ENCODE data around the gene AKAP13. TPM values are rescaled to one million over a fixed set of nuclear protein-coding genes. Genes with fewer than 3 reads are reported as not detected.

AKAP13 gene
- total RNA-seq, 1 donor from 2014 or later = 41.1 TPM

- H3K27me3 ChIP-seq (ENCODE audit: control insufficient read depth, insufficient read depth, low read length) = no peaks in the 10 kb centered on the region
- H3K4me3 ChIP-seq (ENCODE audit: low read depth, low read length) = no peak overlapping the region
- H3K36me3 ChIP-seq (ENCODE audit: control insufficient read depth, insufficient read depth, low read length) = peaks cover 5% of the 10 kb centered on the region
- FAIRE-seq (no peak), DNase-seq (ENCODE audit: low read depth) (peak; percentile 37)
- TF ChIP-seq CTCF (IDR thresholded peaks at IDR 0.05; ENCODE audit: insufficient read depth, low read length, severe bottlenecking) = no peak
Observed at GRCh38 chr15:85770096-85771041, 390.0 kb downstream of the AKAP13 start.

- TF ChIP-seq CTCF (IDR thresholded peaks at IDR 0.05; ENCODE audit: insufficient read depth, low read length, severe bottlenecking) = no peak
- Histone ChIP-seq H3K27me3 (ENCODE audit: control insufficient read depth, insufficient read depth, low read length) (no peaks in the 10 kb centered on the region), H3K36me3 (ENCODE audit: control insufficient read depth, insufficient read depth, low read length) (peaks cover 5% of the 10 kb centered on the region), H3K4me3 (ENCODE audit: low read depth, low read length) (no peak overlapping the region)
- DNase-seq (ENCODE audit: low read depth) (no peak), FAIRE-seq (no peak)
Observed at GRCh38 chr15:85771271-85771670, 390.9 kb downstream of the AKAP13 start.

GRCh38 chr15:85771781-85772445, 391.5 kb downstream of the AKAP13 start:
- no peak overlapping the region for H3K4me3 ChIP-seq (ENCODE audit: low read depth, low read length)
- DNase-seq (ENCODE audit: low read depth) (no peak), FAIRE-seq (no peak)
- H3K27me3 ChIP-seq (ENCODE audit: control insufficient read depth, insufficient read depth, low read length) = no peaks in the 10 kb centered on the region
- peaks cover 5% of the 10 kb centered on the region for H3K36me3 ChIP-seq (ENCODE audit: control insufficient read depth, insufficient read depth, low read length)
- TF ChIP-seq CTCF (IDR thresholded peaks at IDR 0.05; ENCODE audit: insufficient read depth, low read length, severe bottlenecking) = no peak

- Histone ChIP-seq H3K27me3 (ENCODE audit: control insufficient read depth, insufficient read depth, low read length) (no peaks in the 10 kb centered on the region), H3K4me3 (ENCODE audit: low read depth, low read length) (no peak overlapping the region), H3K36me3 (ENCODE audit: control insufficient read depth, insufficient read depth, low read length) (peaks cover 5% of the 10 kb centered on the region)
- FAIRE-seq (no peak), DNase-seq (ENCODE audit: low read depth) (peak; percentile 73)
- TF ChIP-seq CTCF (IDR thresholded peaks at IDR 0.05; ENCODE audit: insufficient read depth, low read length, severe bottlenecking) = no peak
Observed at GRCh38 chr15:85772668-85773067, 392.3 kb downstream of the AKAP13 start.

- Histone ChIP-seq H3K36me3 (ENCODE audit: control insufficient read depth, insufficient read depth, low read length) (peaks cover 4% of the 10 kb centered on the region), H3K4me3 (ENCODE audit: low read depth, low read length) (no peak overlapping the region), H3K27me3 (ENCODE audit: control insufficient read depth, insufficient read depth, low read length) (no peaks in the 10 kb centered on the region)
- DNase-seq (ENCODE audit: low read depth) = no peak
- FAIRE-seq = no peak
- TF ChIP-seq CTCF (IDR thresholded peaks at IDR 0.05; ENCODE audit: insufficient read depth, low read length, severe bottlenecking) = no peak
Observed at GRCh38 chr15:85773249-85773648, 392.8 kb downstream of the AKAP13 start.
